GM21447 (cell line): ENCODE measurements around the gene AHCYL2.
"Not testable (repeated sequence)": the region's sequence is repeated elsewhere in the genome, so short reads cannot be mapped to it uniquely, and the experiment has no call there.

Experiments used
- ATAC-seq: cut with Tn5 transposase; IDR thresholded peaks from one replicate; pipeline ENCODE4 v1.9.1; 2021; ENCODE audit not compliant: unreplicated experiment

AHCYL2 gene

GRCh38 chr7:129412501-129412900, 187.7 kb downstream of the AHCYL2 start:
- ATAC-seq = no peak

- no peak for ATAC-seq
Measured at GRCh38 chr7:129417073-129417472, 192.2 kb downstream of the AHCYL2 start.

- ATAC-seq = no peak
Measured at GRCh38 chr7:129421717-129422250, 197.0 kb downstream of the AHCYL2 start.

- ATAC-seq = no peak
Measured at GRCh38 chr7:129422727-129423126, 197.9 kb downstream of the AHCYL2 start.

GRCh38 chr7:129423700-129424410, 199.0 kb downstream of the AHCYL2 start:
- ATAC-seq = no peak

- ATAC-seq = no peak
Measured at GRCh38 chr7:129426482-129426881, 201.7 kb downstream of the AHCYL2 start.

GRCh38 chr7:129427526-129428045, 202.8 kb downstream of the AHCYL2 start:
- ATAC-seq = no peak

- no peak for ATAC-seq
Measured at GRCh38 chr7:129431911-129432643, 207.2 kb downstream of the AHCYL2 start.

GRCh38 chr7:129433847-129434674, 209.2 kb downstream of the AHCYL2 start, which contains the start of gene STRIP2:
Gene STRIP2, plus strand, starts transcription at chr7:129434432. Its CDS starts 41 bp downstream, at chr7:129434473.
- peak; percentile 97 for ATAC-seq

GRCh38 chr7:129434675-129435318, 210.0 kb downstream of the AHCYL2 start:
- no peak for ATAC-seq

GRCh38 chr7:129435414-129435829, 210.6 kb downstream of the AHCYL2 start:
- no peak for ATAC-seq

GRCh38 chr7:129436335-129436923, 211.6 kb downstream of the AHCYL2 start:
- no peak for ATAC-seq

GRCh38 chr7:129437190-129437589, 212.4 kb downstream of the AHCYL2 start:
- no peak for ATAC-seq

GRCh38 chr7:129438281-129438838, 213.5 kb downstream of the AHCYL2 start:
- no peak for ATAC-seq

- ATAC-seq = no peak
Measured at GRCh38 chr7:129438839-129439651, 214.2 kb downstream of the AHCYL2 start.

GRCh38 chr7:129439963-129440625, 215.3 kb downstream of the AHCYL2 start:
- no peak for ATAC-seq

GRCh38 chr7:129443612-129444011, 218.8 kb downstream of the AHCYL2 start:
- ATAC-seq = no peak

- not testable (repeated sequence) for ATAC-seq
Measured at GRCh38 chr7:129444776-129445175, 219.9 kb downstream of the AHCYL2 start.
